H1 (cell line): ENCODE measurements around the gene DEPDC1. TPM values are rescaled to one million over a fixed set of nuclear protein-coding genes. Genes with fewer than 3 reads are reported as not detected.

Experiments
- CTCF ChIA-PET: fragments of 300-600 bp; sonication (Branson Sonifier 250); formaldehyde crosslinking; loops from one replicate; lab custom pipeline; 2021; ENCODE audit not compliant: partially characterized antibody; lab: Charles Lee
- POLR2A ChIA-PET: fragments of 300-600 bp; sonication (Branson Sonifier 250); formaldehyde crosslinking; loops from one replicate; lab custom pipeline; 2021; ENCODE audit warnings: inconsistent platforms; ENCODE audit not compliant: partially characterized antibody; lab: Charles Lee
- DNase-seq, 2 experiments: peaks; one replicate each; pipeline versions ENCODE4 v3.0.0 to v3.0.0-alpha.2; 2010 to 2022; ENCODE audit warnings: low spot score in 2 of 2, low read depth in 1 of 2, mixed read lengths in 1 of 2
- FAIRE-seq: peaks from 2 replicates; lab custom pipeline; 2011; peaks lifted over from hg19 to GRCh38; lab: Jason Lieb, UNC
- H2AFZ ChIP-seq: 2 replicates; pipeline ENCODE4 v1.8.1; 2012; ENCODE audit warnings: low read length, inconsistent platforms
- H2AK5ac ChIP-seq: 2 replicates; pipeline ENCODE4 v1.6.1; 2013; ENCODE audit warnings: low read depth, low read length
- H2BK120ac ChIP-seq: replicated peaks from 2 replicates; pipeline ENCODE3; 2013; ENCODE audit warnings: low read depth, low read length, inconsistent platforms
- H2BK12ac ChIP-seq: 2 replicates; pipeline ENCODE4 v1.6.1; 2013; ENCODE audit warnings: low read depth, low read length
- H2BK15ac ChIP-seq: 2 replicates; pipeline ENCODE4 v1.6.1; 2013; ENCODE audit warnings: low read length
- H2BK20ac ChIP-seq: 2 replicates; pipeline ENCODE4 v1.6.1; 2013; ENCODE audit warnings: low read length
- H2BK5ac ChIP-seq: 2 replicates; pipeline ENCODE4 v1.6.1; 2013; ENCODE audit warnings: low read depth, low read length
- H3K14ac ChIP-seq: 2 replicates; pipeline ENCODE4 v1.6.1; 2013; ENCODE audit warnings: inconsistent platforms; ENCODE audit not compliant: insufficient read length
- H3K18ac ChIP-seq: 2 replicates; pipeline ENCODE4 v1.6.1; 2013; ENCODE audit warnings: low read length; ENCODE audit errors: extremely low read depth
- H3K23ac ChIP-seq: 2 replicates; pipeline ENCODE4 v1.6.1; 2013; ENCODE audit warnings: inconsistent platforms; ENCODE audit not compliant: insufficient read length
- H3K23me2 ChIP-seq: 2 replicates; pipeline ENCODE4 v1.6.1; 2013; ENCODE audit warnings: low read depth, low read length
- H3K27ac ChIP-seq: 2 replicates; pipeline ENCODE4 v1.6.1; 2011; ENCODE audit warnings: low read depth, low read length, inconsistent platforms
- H3K27me3 ChIP-seq, 4 experiments: replicated peaks in 1 of 4; 1 replicate in 1 of 4; 2 replicates in 3 of 4; pipeline versions ENCODE4 v1.6.1 to v1.8.1; 2011 to 2013; ENCODE audit warnings: low read length in 3 of 4, mild to moderate bottlenecking in 3 of 4, inconsistent platforms in 2 of 4, mixed read lengths in 2 of 4, moderate library complexity in 1 of 4; ENCODE audit not compliant: control insufficient read depth in 3 of 4, insufficient read depth in 3 of 4; ENCODE audit errors: extremely low read depth in 1 of 4
- H3K36me3 ChIP-seq, 4 experiments: 2 replicates each; pipeline versions ENCODE4 v1.6.1 to v1.8.1; 2011 to 2013; ENCODE audit warnings: mild to moderate bottlenecking in 4 of 4, low read length in 3 of 4, moderate library complexity in 2 of 4, control low read depth in 1 of 4, inconsistent platforms in 1 of 4; ENCODE audit not compliant: insufficient read depth in 4 of 4, control insufficient read depth in 2 of 4
- H3K4ac ChIP-seq: replicated peaks from 2 replicates; pipeline ENCODE3; 2013; ENCODE audit warnings: low read length, low read depth, mixed read lengths, inconsistent platforms; ENCODE audit not compliant: insufficient read length
- H3K4me1 ChIP-seq, 4 experiments: replicated peaks in 1 of 4; 1 replicate in 1 of 4; 2 replicates in 3 of 4; pipeline versions ENCODE4 v1.6.1 to v1.8.1; 2011 to 2013; ENCODE audit warnings: low read length in 3 of 4, inconsistent platforms in 2 of 4, mixed read lengths in 1 of 4; ENCODE audit not compliant: insufficient read depth in 4 of 4, control insufficient read depth in 3 of 4
- H3K4me2 ChIP-seq, 2 experiments: 2 replicates each; pipeline versions ENCODE4 v1.6.1 to v1.8.1; 2011 to 2013; ENCODE audit warnings: low read depth in 2 of 2, low read length in 2 of 2, control low read depth in 1 of 2, inconsistent platforms in 1 of 2, mild to moderate bottlenecking in 1 of 2; ENCODE audit not compliant: insufficient read depth in 1 of 2
- H3K4me3 ChIP-seq, 4 experiments: fragments of 200-600, 300-600 bp in 1 of 4; sonication (generic), shearing (Covaris generic), sonication (Bioruptor Twin) in 1 of 4; 2 replicates each; pipeline versions ENCODE4 v1.5.1 to v1.8.1; 2011 to 2016; ENCODE audit warnings: low read length in 4 of 4, low read depth in 3 of 4, control low read depth in 2 of 4, inconsistent platforms in 2 of 4, mild to moderate bottlenecking in 2 of 4, mixed read lengths in 1 of 4, moderate library complexity in 1 of 4; ENCODE audit not compliant: insufficient read depth in 2 of 4; ENCODE audit errors: extremely low read depth in 1 of 4
- H3K56ac ChIP-seq: replicated peaks from 2 replicates; pipeline ENCODE3; 2013; ENCODE audit warnings: low read depth, mild to moderate bottlenecking, mixed read lengths, low read length, inconsistent platforms; ENCODE audit not compliant: insufficient read length
- H3K79me1 ChIP-seq: 2 replicates; pipeline ENCODE4 v1.6.1; 2013; ENCODE audit warnings: low read depth, low read length, control low read depth
- H3K79me2 ChIP-seq, 2 experiments: 2 replicates each; pipeline versions ENCODE4 v1.6.1 to v1.8.1; 2012 to 2013; ENCODE audit warnings: low read length in 2 of 2, mild to moderate bottlenecking in 2 of 2, inconsistent platforms in 1 of 2; ENCODE audit not compliant: insufficient read depth in 2 of 2, control insufficient read depth in 1 of 2
- H3K9ac ChIP-seq, 4 experiments: replicated peaks in 1 of 4; 1 replicate in 1 of 4; 2 replicates in 3 of 4; pipeline versions ENCODE4 v1.6.1 to v1.8.1; 2011 to 2013; ENCODE audit warnings: low read depth in 3 of 4, low read length in 3 of 4, control low read depth in 2 of 4, mild to moderate bottlenecking in 2 of 4, moderate library complexity in 2 of 4, inconsistent platforms in 1 of 4; ENCODE audit errors: extremely low read depth in 1 of 4
- H3K9me3 ChIP-seq, 2 experiments: 2 replicates each; pipeline versions ENCODE4 v1.6.1 to v1.8.1; 2012 to 2013; ENCODE audit warnings: mild to moderate bottlenecking in 2 of 2, moderate library complexity in 2 of 2, control low read depth in 1 of 2, inconsistent platforms in 1 of 2, low read depth in 1 of 2, low read length in 1 of 2, mixed read lengths in 1 of 2; ENCODE audit not compliant: insufficient read depth in 2 of 2
- H4K20me1 ChIP-seq, 2 experiments: replicated peaks in 1 of 2; 2 replicates each; pipeline versions ENCODE3 to v1.8.1; 2011 to 2013; ENCODE audit warnings: inconsistent platforms in 2 of 2, low read length in 2 of 2, mild to moderate bottlenecking in 1 of 2; ENCODE audit not compliant: insufficient read depth in 2 of 2, control insufficient read depth in 1 of 2
- H4K5ac ChIP-seq: 2 replicates; pipeline ENCODE4 v1.6.1; 2013; ENCODE audit warnings: low read length, low read depth, mixed read lengths, inconsistent platforms; ENCODE audit not compliant: insufficient read length
- H4K8ac ChIP-seq: 2 replicates; pipeline ENCODE4 v1.8.0; 2013; ENCODE audit warnings: mild to moderate bottlenecking, moderate library complexity, low read length, inconsistent platforms; ENCODE audit not compliant: insufficient read depth; ENCODE audit errors: extremely low read depth
- H4K91ac ChIP-seq: replicated peaks from 2 replicates; pipeline ENCODE3; 2013; ENCODE audit warnings: low read length, mixed read lengths, inconsistent platforms; ENCODE audit not compliant: insufficient read length
- ATF3 ChIP-seq: IDR thresholded peaks from 2 replicates; pipeline ENCODE4 v1.6.1; 2011; ENCODE audit warnings: low read depth, mild to moderate bottlenecking, low read length; ENCODE audit not compliant: insufficient read depth
- CBX5 ChIP-seq: fragments of 300-800, 300-1000 bp; sonication (generic); IDR thresholded peaks from 2 replicates; pipeline ENCODE4 v1.7.1; 2016; ENCODE audit warnings: antibody characterized with exemption, low read length, low read depth
- CEBPB ChIP-seq: IDR thresholded peaks from 2 replicates; pipeline ENCODE4 v1.6.1; 2012; ENCODE audit warnings: low read depth, low read length
- CHD2 ChIP-seq: IDR thresholded peaks from 2 replicates; pipeline ENCODE4 v1.6.1; 2012; ENCODE audit warnings: low read length, improper control_type of control experiment
- CTBP2 ChIP-seq: IDR thresholded peaks from 2 replicates; pipeline ENCODE4 v1.7.0; 2011; ENCODE audit warnings: borderline replicate concordance, mild to moderate bottlenecking, moderate library complexity, mixed read lengths, low read length; ENCODE audit not compliant: insufficient read depth, insufficient read length
- E2F6 ChIP-seq: IDR thresholded peaks from 2 replicates; pipeline ENCODE4 v1.6.1; 2012; ENCODE audit warnings: inconsistent platforms
- MAFK ChIP-seq: IDR thresholded peaks from 2 replicates; pipeline ENCODE4 v1.6.1; 2012; ENCODE audit warnings: low read depth, mild to moderate bottlenecking, improper control_type of control experiment, low read length
- NRF1 ChIP-seq: IDR thresholded peaks from 2 replicates; pipeline ENCODE4 v1.6.1; 2011; ENCODE audit warnings: mild to moderate bottlenecking, low read depth, low read length, improper control_type of control experiment
- POU5F1 ChIP-seq: IDR thresholded peaks from 2 replicates; pipeline ENCODE4 v1.6.1; 2011; ENCODE audit warnings: low read depth, mild to moderate bottlenecking, low read length, moderate library complexity
- RAD21 ChIP-seq, 2 experiments: IDR thresholded peaks in 1 of 2; conservative IDR thresholded peaks in 1 of 2; 2 replicates each; pipeline ENCODE4 v1.6.1; 2011; ENCODE audit warnings: low read depth in 2 of 2, low read length in 2 of 2, improper control_type of control experiment in 1 of 2, inconsistent platforms in 1 of 2, mild to moderate bottlenecking in 1 of 2, moderate library complexity in 1 of 2
- SP2 ChIP-seq: IDR thresholded peaks from 2 replicates; pipeline ENCODE4 v1.6.1; 2012; ENCODE audit warnings: mild to moderate bottlenecking, low read length, inconsistent platforms
- YY1 ChIP-seq: IDR thresholded peaks from 2 replicates; pipeline ENCODE4 v1.6.1; 2011; ENCODE audit warnings: low read depth, mild to moderate bottlenecking, low read length
- polyA plus RNA-seq, 7 experiments: library from polyadenylated mRNA; depleted of rRNA in 3 of 7; stranded (reverse) in 5 of 7; unstranded in 2 of 7; fragments of >200 nt in 5 of 7; fragments of 200-250 nt in 2 of 7; gene quantifications; 1 replicate in 5 of 7; 2 replicates in 1 of 7; 4 replicates in 1 of 7; pipeline versions ENCODE4 v1.2.1 to v1.2.3, GENCODE V29; 2011 to 2013; ENCODE audit warnings: missing spikeins in 2 of 7, mixed read lengths in 2 of 7
- total RNA-seq: library from RNA; stranded (reverse); fragmentation: NEBNext Ultra II Directional; extraction: Animal tissue kit (Norgen Biotek cat#: 25700); gene quantifications from 2 replicates; pipeline ENCODE4 v1.2.1, GENCODE V29; 2021

The DEPDC1 gene
- total and polyA plus RNA-seq, 2 of the 8 experiments (the other 6 are each of a cell fraction or from before 2014, with no cell fraction given), result 5.5 to 46.5 TPM

- Histone ChIP-seq H3K9me3 (no peaks in the 10 kb centered on the region), H2BK20ac (no peak overlapping the region), H3K36me3 (no peaks in the 10 kb centered on the region), H4K20me1 (no peaks in the 10 kb centered on the region), H3K14ac (no peak overlapping the region), H3K4me1 (no peaks in the 10 kb centered on the region), H3K4ac (no peak overlapping the region), H3K4me3 (no peak overlapping the region), H3K9ac (no peak overlapping the region), H2AFZ (peak overlapping the region; percentile 81), H3K79me1 (no peaks in the 10 kb centered on the region), H3K4me2 (no peak overlapping the region), H3K27me3 (no peaks in the 10 kb centered on the region), H4K5ac (no peak overlapping the region), H3K23ac (no peak overlapping the region), H2BK5ac (no peak overlapping the region), H2BK12ac (no peak overlapping the region), H2AK5ac (no peak overlapping the region), H3K23me2 (no peaks in the 10 kb centered on the region), H3K18ac (no peak overlapping the region), H3K27ac (no peak overlapping the region), H2BK120ac (no peak overlapping the region), H4K91ac (no peak overlapping the region), H3K56ac (no peak overlapping the region), H3K79me2 (no peaks in the 10 kb centered on the region), H4K8ac (no peak overlapping the region), H2BK15ac (no peak overlapping the region)
- FAIRE-seq (no peak), DNase-seq (no peak)
- ChIA-PET CTCF (no interaction called here), POLR2A (no interaction called here)
- TF ChIP-seq CBX5 (no peak), CHD2 (no peak), ATF3 (no peak), MAFK (no peak), NRF1 (no peak), CTBP2 (no peak), E2F6 (no peak), CEBPB (no peak), SP2 (no peak), YY1 (no peak), POU5F1 (no peak), RAD21 (IDR thresholded peaks at IDR 0.05 in 1 of 2, conservative IDR thresholded peaks at IDR 0.05 in 1 of 2; ENCODE audit: low read depth in 2 of 2, low read length in 2 of 2) (no peak)
Measured at GRCh38 chr1:68521286-68521685, 24.4 kb upstream of the DEPDC1 start.
